Esophagus muscularis mucosa (tissue), 4 donors: ENCODE results near the gene ETV4. TPM values are rescaled to one million over a fixed set of nuclear protein-coding genes. Genes with fewer than 3 reads are reported as not detected.

Experiments used
- DNase-seq: peaks from one replicate; pipeline ENCODE4 v3.0.0-alpha.2; 2017; ENCODE audit errors: extremely low spot score
- H3K27ac ChIP-seq, 4 donors: fragments of 200-600 bp; sonication (generic); replicated peaks in 1 of 4; 1 replicate in 3 of 4; 2 replicates in 1 of 4; pipeline ENCODE4 v1.5.1; 2016 to 2019; ENCODE audit warnings: mild to moderate bottlenecking in 1 of 4
- H3K27me3 ChIP-seq, 4 donors: fragments of 200-600 bp; sonication (generic); one replicate each; pipeline versions ENCODE4 v1.5.1 to v1.6.0; 2016 to 2019
- H3K36me3 ChIP-seq, 4 donors: fragments of 200-600 bp; sonication (generic); one replicate each; pipeline ENCODE4 v1.5.1; 2016 to 2019
- H3K4me1 ChIP-seq, 4 donors: fragments of 200-600 bp; sonication (generic); one replicate each; pipeline ENCODE4 v1.5.1; 2016 to 2019
- H3K4me3 ChIP-seq, 4 donors: fragments of 200-600 bp; sonication (generic); 1 replicate in 2 of 4; 2 replicates in 2 of 4; pipeline ENCODE4 v1.5.1; 2016 to 2019; ENCODE audit warnings: mild to moderate bottlenecking in 4 of 4, moderate library complexity in 1 of 4
- H3K9me3 ChIP-seq, 4 donors: fragments of 200-600 bp; sonication (generic); 1 replicate in 3 of 4; 2 replicates in 1 of 4; pipeline ENCODE4 v1.5.1; 2016 to 2019
- CTCF ChIP-seq, 3 experiments: fragments of 200-600 bp in 2 of 3; fragments of 450-650 bp in 1 of 3; sonication (generic) in 2 of 3; IDR thresholded peaks; one replicate each; pipeline ENCODE4 v1.5.1; 2017 to 2019; ENCODE audit warnings: antibody characterized with exemption in 3 of 3, mild to moderate bottlenecking in 2 of 3, moderate library complexity in 1 of 3
- EP300 ChIP-seq: sonication (generic); formaldehyde crosslinking; IDR thresholded peaks from one replicate; pipeline ENCODE4 v1.6.1; 2017; ENCODE audit warnings: antibody characterized with exemption
- POLR2A ChIP-seq: fragments of 450-650 bp; IDR thresholded peaks from one replicate; pipeline ENCODE4 v1.6.1; 2017; ENCODE audit warnings: antibody characterized with exemption, moderate library complexity, mild to moderate bottlenecking, low read depth
- POLR2AphosphoS5 ChIP-seq, 2 donors: sonication (generic); formaldehyde crosslinking; IDR thresholded peaks; one replicate each; pipeline ENCODE4 v1.6.1; 2017; ENCODE audit warnings: antibody characterized with exemption in 2 of 2
- WGBS: methylation state at CpG from one replicate; pipeline ENCODE4 v1.1.5; 2018; 5-methylcytosine and 5-hydroxymethylcytosine counted together
- intact Hi-C: fragments of 100-400 bp; cut with DNase I; formaldehyde crosslinking; loops from one replicate; pipeline ENCODE4 v1.15.1; 2023
- total RNA-seq, 4 donors: library from RNA; depleted of rRNA; stranded (reverse); fragments of >200 nt; gene quantifications; one replicate each; pipeline versions ENCODE4 v1.1.0 to v1.2.1, GENCODE V29; 2016

The ETV4 gene
- total RNA-seq, 4 donors from 2014 or later, result 0.19 to 1.3 (median 0.83) TPM; not detected in 1

GRCh38 chr17:43588664-43589435 lies 42.7 kb upstream of the ETV4 start:
- Histone ChIP-seq H3K27me3 (no peaks in the 10 kb centered on the region), H3K4me1 (peaks cover 25 to 38% (median 32%) of the 10 kb centered on the region in 4 donors), H3K36me3 (no peaks in the 10 kb centered on the region), H3K9me3 (no peaks in the 10 kb centered on the region), H3K4me3 (no peak overlapping the region), H3K27ac (no peak overlapping the region)
- WGBS, result 86% methylated on average over 9 of the region's 9 CpGs
- intact Hi-C loops, result no loop called here
- TF ChIP-seq POLR2AphosphoS5 (IDR thresholded peaks at IDR 0.05) (peak in 1 of 2 donors; percentile 17), CTCF (IDR thresholded peaks at IDR 0.05) (no peak), EP300 (no peak)
- no peak for DNase-seq

DNA sequence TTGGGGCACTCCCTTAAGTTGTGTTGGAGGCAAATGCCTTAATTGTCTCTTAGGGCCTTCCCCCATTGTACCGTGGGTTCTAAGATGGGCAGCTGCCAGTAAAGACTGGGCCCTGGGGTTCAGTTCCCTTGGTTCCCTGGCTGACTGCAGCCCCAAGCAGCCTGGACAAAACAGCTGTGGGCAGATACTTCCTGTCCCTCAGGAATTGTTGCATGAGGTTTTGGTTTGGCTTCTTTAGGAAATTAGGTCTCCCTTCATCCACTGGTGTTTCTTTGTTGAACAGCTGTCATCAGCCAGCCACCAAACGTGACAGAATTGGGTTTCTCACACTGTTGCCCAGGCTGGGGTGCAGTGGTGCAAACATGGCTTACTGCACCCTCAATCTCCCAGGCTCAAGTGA lies 42.0 kb upstream of the ETV4 start:
- no peak overlapping the region for H3K27ac ChIP-seq
- 70% methylated on average over 1 of the region's 2 CpGs for WGBS
- intact Hi-C loops, result no loop called here

GRCh38 chr17:43587647-43588046 lies 41.5 kb upstream of the ETV4 start:
- no peak for DNase-seq
- intact Hi-C loops, result no loop called here
- H3K27me3 ChIP-seq, result peaks cover 0 to 7% (median 0%) of the 10 kb centered on the region in 4 donors
- H3K4me1 ChIP-seq, result peaks cover 21 to 36% (median 29%) of the 10 kb centered on the region in 4 donors
- WGBS, result 80% methylated on average over 5 of the region's 5 CpGs
- H3K9me3 ChIP-seq, result no peaks in the 10 kb centered on the region
- no peak overlapping the region for H3K4me3 ChIP-seq
- H3K36me3 ChIP-seq, result no peaks in the 10 kb centered on the region
- TF ChIP-seq POLR2A (no peak), CTCF (IDR thresholded peaks at IDR 0.05) (no peak)
- no peak overlapping the region for H3K27ac ChIP-seq

More for the DNA sequence above, 42.0 kb upstream of the ETV4 start:
- Histone ChIP-seq H3K4me1 (peaks cover 25 to 38% (median 32%) of the 10 kb centered on the region in 4 donors), H3K9me3 (no peaks in the 10 kb centered on the region), H3K36me3 (no peaks in the 10 kb centered on the region), H3K4me3 (no peak overlapping the region), H3K27me3 (peaks cover 0 to 3% (median 0%) of the 10 kb centered on the region in 4 donors)
- no peak for TF ChIP-seq CTCF (IDR thresholded peaks at IDR 0.05)
- no peak for TF ChIP-seq EP300
- TF ChIP-seq POLR2A, result no peak
- no peak for TF ChIP-seq POLR2AphosphoS5 (IDR thresholded peaks at IDR 0.05)
- DNase-seq, result no peak

GRCh38 chr17:43584666-43585102 lies 38.5 kb upstream of the ETV4 start:
- WGBS, result 97% methylated on average over 6 of the region's 6 CpGs
- intact Hi-C loops, result no loop called here

More at GRCh38 chr17:43584666-43585102, 38.5 kb upstream of the ETV4 start:
- H3K4me1 ChIP-seq, result peaks cover 2 to 22% (median 14%) of the 10 kb centered on the region in 4 donors
- H3K4me3 ChIP-seq, result no peak overlapping the region
- H3K27me3 ChIP-seq, result peaks cover 0 to 13% (median 0%) of the 10 kb centered on the region in 4 donors
- DNase-seq, result no peak
- no peak overlapping the region for H3K27ac ChIP-seq
- no peaks in the 10 kb centered on the region for H3K36me3 ChIP-seq
- H3K9me3 ChIP-seq, result no peaks in the 10 kb centered on the region
- TF ChIP-seq CTCF (IDR thresholded peaks at IDR 0.05) (no peak), EP300 (no peak), POLR2AphosphoS5 (IDR thresholded peaks at IDR 0.05) (no peak), POLR2A (no peak)
